CD4-positive, alpha-beta T cell treated with Interleukin-15 for 4 hours (primary cell): Measurements from ENCODE around the gene CACFD1.

Source experiments
- DNase-seq: peaks from one replicate; pipeline ENCODE4 v3.0.0-alpha.2; 2020; ENCODE audit warnings: low spot score

The CACFD1 gene

DNA sequence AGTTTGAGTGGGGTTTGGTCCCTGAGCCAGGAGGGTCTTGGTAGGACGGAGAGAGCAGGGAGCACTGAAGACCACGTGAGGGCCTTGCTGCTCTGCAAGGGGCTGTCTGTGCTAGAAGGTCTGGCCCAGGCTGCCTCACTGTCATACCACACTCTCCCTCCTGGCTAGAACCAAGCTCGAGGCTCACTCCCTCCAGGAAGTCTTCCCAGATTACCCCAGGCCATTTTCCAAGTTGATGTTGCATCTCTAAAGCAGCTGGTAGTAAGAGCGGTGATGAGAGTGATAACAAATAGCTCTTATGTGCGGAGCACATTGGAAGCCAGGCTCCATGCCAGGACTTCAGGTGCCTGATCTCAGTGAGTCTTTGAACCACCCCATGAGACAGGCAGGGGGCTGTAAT lies 58.4 kb downstream of the CACFD1 start:
- no peak for DNase-seq

DNA sequence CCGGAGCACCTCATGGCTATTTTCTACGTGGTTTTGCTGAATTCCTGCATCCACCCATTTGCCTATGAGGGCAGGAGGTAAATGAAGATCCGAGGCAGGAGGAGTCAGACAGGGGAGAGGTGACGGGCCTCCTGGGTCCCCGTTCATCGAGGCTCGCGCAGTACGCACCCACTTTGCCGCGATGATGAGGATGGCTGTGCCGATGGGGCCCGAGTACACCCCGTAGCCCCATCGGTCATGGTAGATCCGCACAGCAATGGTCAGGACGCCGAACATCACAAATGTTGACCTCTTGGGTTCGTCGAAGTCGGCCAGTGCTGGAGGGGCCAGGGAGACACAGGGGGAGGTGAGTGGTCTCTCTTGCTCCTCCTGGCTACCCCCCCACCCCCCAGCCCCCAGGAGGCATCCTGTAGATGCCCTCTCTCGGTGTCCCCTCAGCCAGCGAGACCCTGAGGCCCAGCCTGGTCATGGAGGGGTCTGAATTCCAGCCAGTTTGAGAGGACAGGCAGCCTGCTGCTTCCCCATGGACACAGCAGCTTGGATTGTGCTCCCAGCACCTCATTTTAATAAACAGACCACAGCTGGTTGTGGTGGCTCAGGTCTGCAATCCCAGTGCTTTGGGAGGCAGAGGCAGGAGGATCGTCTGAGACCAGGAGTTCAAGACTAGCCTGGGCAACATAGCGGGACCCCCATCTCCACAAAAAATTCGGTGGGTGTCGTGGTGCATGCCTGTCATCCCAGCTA lies 59.1 kb downstream of the CACFD1 start:
- DNase-seq = no peak

DNA sequence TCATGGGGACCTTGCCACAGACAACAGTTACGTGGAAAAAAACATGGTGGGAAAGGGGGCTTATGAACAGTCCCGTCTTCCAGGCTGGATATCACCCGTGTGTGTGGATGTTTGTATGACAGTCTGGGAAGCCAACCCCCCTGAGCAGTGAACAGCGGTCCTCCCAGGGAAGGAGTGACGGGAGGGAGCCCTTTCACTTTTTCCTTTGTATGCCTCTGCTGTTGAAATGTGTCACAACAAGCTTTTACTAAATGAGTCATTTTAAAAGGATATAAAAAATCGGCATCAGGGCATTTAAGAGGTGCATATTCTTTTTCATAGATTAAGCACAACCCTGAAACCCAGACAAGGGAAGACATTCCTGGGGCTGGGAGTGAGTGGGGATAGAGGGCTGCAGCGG lies 59.9 kb downstream of the CACFD1 start:
- DNase-seq = no peak

DNA sequence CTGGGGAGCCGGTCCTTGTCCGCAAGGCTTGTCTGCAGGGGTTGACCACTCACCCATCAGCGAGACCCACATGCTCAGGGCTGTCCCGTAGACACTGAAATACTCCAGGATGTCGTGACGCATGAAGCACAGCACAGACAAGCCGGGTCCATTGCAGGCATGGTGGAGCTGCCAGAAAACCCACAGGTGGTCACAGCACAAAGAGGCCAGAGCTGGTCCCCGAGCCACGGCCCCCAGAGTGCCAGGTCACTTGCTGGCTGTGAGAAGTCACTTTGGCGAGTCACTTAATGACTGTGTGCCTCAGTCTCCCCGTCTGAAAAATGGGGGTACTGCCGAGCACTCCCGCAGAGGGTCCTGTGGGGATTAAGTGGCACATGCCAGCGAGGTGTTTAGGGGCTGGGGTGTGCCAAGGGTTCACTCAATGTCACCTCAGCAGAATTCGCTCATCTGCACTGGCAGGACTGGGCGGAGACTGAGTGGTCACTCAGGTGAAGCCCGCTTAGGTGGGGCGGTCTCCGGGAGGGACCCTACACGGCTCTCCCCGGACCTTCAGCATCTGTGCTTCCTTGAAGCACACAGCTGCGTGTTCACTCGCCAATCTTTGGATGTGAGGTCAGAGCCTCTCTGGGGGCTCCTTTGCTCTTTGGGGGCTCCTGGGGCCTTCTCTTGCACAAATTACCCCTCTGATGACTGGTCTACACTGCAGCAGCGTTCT lies 60.5 kb downstream of the CACFD1 start:
- no peak for DNase-seq
